Esophagus muscularis mucosa (tissue), 3 donors: ENCODE data around the gene RBM41.
"Not testable (repeated sequence)": the region's sequence is repeated elsewhere in the genome, so short reads cannot be mapped to it uniquely, and the experiment has no call there.

Experiments used
- POLR2A ChIP-seq: fragments of 450-650 bp; IDR thresholded peaks from one replicate; pipeline ENCODE4 v1.6.1; 2017; ENCODE audit warnings: antibody characterized with exemption, moderate library complexity, mild to moderate bottlenecking, low read depth
- TF ChIP-seq, protein P1 (sequence below), 3 experiments: fragments of 200-600 bp in 2 of 3; fragments of 450-650 bp in 1 of 3; sonication (generic) in 2 of 3; IDR thresholded peaks; one replicate each; pipeline ENCODE4 v1.5.1; 2017 to 2019; ENCODE audit warnings: antibody characterized with exemption in 3 of 3, mild to moderate bottlenecking in 2 of 3, moderate library complexity in 1 of 3

DNA sequence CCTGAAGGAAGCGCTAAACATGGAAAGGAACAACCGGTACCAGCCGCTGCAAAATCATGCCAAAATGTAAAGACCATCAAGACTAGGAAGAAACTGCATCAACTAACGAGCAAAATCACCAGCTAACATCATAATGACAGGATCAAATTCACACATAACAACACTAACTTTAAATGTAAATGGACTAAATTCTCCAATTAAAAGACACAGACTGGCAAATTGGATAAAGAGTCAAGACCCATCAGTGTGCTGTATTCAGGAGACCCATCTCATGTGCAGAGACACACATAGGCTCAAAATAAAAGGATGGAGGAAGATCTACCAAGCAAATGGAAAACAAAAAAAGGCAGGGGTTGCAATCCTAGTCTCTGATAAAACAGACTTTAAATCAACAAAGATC is 39.0 kb upstream of the RBM41 start:
- TF ChIP-seq POLR2A: not testable (repeated sequence)
- TF ChIP-seq, protein P1, sequence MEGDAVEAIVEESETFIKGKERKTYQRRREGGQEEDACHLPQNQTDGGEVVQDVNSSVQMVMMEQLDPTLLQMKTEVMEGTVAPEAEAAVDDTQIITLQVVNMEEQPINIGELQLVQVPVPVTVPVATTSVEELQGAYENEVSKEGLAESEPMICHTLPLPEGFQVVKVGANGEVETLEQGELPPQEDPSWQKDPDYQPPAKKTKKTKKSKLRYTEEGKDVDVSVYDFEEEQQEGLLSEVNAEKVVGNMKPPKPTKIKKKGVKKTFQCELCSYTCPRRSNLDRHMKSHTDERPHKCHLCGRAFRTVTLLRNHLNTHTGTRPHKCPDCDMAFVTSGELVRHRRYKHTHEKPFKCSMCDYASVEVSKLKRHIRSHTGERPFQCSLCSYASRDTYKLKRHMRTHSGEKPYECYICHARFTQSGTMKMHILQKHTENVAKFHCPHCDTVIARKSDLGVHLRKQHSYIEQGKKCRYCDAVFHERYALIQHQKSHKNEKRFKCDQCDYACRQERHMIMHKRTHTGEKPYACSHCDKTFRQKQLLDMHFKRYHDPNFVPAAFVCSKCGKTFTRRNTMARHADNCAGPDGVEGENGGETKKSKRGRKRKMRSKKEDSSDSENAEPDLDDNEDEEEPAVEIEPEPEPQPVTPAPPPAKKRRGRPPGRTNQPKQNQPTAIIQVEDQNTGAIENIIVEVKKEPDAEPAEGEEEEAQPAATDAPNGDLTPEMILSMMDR (IDR thresholded peaks at IDR 0.05): not testable (repeated sequence)
